Measurements from ENCODE around the gene TNIK.

The TNIK gene

GRCh38 chr3:171058058-171058457 is 402.1 kb downstream of the TNIK start:
- DNase-seq, result no peak

GRCh38 chr3:171057072-171057471 is 403.1 kb downstream of the TNIK start:
- DNase-seq, result no peak

- no peak for DNase-seq
These were observed 403.7 kb downstream of the TNIK start for GRCh38 chr3:171056528-171056927.

GRCh38 chr3:171055336-171056178 is 404.6 kb downstream of the TNIK start:
- DNase-seq, result no peak

DNA sequence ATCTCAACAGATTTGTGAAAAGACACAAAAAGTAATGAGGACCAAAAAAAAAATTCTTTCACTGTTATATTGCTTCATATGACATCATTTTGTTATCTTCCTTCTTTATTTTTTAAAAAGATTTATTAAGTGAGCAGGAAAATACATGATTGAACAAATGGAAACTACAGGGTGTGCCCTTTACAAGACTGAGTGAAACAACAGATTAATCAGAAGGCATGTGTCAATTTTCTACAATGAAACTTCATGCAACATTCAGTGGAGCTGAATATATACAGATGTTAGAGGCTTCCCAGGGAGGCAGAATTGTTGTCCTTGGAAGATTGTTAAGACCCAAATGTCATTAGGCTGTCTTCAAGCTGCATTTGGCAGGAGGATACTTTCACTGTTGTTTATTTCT is 405.3 kb downstream of the TNIK start:
- DNase-seq, result no peak

- DNase-seq, result no peak
These were observed 406.0 kb downstream of the TNIK start for GRCh38 chr3:171054231-171054630.

DNA sequence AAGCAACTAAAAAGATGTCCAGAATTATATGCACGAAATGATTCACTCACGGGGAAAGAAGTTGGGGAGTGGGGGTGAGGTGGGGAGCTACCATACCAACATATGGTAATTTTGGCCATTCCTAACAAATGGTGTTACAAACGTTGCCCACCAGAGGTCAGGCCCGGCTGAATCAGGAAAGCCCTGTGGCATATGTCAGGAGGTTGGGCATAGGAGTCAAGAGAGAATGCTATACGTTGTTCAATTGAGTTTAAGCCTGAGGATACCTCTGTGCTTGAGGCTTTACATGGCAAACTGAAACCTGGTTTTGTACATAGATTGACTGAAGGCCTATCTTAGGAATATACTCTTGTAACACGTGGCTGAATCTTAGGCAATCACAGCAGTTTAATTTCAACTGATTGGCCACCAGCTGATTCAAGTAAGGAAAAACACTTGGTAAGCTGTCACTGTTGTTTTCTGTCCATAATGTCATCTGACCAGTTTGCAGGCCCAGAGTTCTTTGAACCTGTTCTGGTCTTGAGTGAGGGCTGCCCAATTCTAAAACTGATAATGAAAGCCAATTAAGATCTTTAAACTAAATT is 410.3 kb downstream of the TNIK start:
- peak; percentile 19 to 20 for DNase-seq

GRCh38 chr3:171046760-171047159 is 413.4 kb downstream of the TNIK start:
- no peak for DNase-seq

DNA sequence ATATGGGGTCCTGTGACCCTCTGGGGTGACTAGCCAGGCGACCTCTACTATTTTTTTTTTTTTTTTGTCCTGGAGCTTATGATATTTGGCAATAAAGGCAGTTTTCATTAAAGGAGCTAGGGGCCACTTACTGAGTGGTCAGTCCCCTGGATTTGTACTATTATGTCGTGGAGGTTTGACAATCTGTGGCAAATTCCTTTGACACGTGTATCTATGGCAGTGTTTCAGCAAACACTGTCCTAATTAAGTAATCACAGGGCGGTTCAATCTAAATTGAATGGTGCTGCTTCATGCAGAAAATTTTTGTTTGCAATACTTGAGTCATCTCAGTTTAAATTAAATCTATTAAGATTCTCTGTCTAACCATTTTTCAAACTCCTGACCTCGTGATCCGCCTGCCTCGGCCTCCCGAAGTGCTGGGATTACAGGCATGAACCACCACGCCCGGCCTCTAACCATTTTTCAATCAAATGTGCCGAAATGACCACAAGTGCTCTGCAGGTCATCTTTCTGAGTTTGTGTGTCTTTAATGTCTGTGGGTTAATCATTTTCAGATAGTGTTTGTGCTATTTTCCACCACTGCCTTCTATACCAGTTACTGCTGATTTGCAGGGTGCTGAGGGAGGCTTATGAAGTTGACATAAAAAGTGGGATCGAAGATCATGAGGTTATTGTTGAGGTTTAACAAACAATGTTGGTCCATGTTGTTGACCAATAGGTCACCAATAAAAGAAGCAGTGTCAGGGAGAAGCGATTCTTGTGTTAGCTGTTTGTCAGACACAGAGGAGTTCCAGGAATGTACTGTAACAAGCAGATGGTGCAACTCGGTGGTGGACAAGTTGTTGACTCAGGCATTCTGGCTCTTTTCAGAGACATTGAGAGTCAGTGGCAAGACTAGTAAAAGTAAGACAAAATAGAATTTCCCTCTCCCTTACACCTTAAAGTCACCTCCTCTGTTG is 415.1 kb downstream of the TNIK start:
- no peak for DNase-seq

DNA sequence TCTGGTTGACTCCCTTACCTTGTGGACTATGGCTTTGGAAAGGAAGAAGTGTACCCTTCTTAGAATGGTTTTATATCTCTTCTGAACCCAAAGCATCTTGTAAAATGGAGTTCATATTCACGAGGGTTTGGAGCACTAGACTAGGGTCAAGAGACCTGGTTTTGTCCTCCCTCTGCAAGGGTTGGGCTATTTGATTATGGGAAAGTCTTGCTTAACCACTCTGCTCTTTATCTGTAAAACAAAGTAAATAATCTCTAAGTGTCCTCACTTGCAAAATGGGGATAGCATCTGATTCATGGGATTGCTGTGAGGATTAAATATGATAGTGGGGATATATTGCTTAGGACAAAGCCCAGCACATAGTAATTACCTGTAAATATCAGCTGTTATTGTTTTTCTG is 415.8 kb downstream of the TNIK start:
- DNase-seq, result no peak

- no peak for DNase-seq
These were observed 420.5 kb downstream of the TNIK start for GRCh38 chr3:171039674-171040073.

DNA sequence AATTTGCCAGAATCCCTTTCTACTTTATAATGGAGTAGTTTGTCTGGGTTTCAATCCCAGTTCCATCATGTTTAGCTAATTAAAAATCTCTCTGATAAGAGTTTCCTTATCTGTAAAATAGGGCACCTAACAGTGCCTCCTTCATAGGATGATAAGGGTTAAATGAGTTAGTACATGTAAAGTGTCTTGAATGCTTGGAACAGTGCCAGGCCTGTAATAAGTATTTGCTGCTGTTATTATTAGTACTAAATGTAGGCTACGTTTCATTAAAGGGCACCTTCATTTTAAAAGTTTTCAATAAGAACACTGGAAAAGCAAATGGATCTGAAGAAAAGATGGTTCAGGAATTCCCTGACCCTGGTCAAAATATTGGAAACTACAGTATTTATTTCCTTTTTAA is 421.9 kb downstream of the TNIK start:
- no peak for DNase-seq

- DNase-seq, result no peak
These were observed 431.4 kb downstream of the TNIK start for GRCh38 chr3:171028779-171029232.

GRCh38 chr3:171028025-171028778 is 432.0 kb downstream of the TNIK start:
- no peak for DNase-seq

DNA sequence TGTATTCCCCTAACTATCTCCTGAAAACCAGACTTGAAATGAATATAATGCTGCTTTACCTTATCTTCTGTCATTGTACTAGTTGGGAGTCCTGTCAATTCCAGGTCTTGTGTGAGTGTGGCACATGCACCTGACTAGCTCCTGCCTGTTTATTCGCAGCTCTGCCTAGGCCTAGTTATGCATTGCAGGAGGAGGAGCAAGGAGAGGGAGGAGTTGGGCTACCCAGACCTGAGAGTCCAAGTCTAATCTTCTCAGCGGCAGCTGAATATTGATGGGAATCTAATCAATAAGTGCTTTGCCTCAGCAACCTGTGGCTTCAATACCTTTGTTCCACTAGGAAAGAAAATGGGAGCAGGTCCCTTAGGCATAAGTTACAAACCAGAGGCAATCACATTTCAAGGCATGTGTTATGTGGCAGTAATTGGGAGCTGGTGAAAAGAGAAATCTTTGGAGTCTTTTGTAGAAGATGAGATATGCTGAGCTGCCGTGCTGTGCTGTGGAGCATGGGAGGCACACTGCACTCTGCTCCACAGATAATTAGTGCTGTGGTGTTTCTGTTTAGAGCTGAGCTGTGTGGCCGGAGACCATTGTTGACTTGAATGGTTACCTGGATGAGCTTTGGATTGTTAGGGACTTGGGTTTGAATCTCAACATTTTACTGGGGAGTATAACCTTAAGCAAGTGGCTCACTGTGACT is 433.5 kb downstream of the TNIK start, which contains the start of gene SLC2A2:
Gene SLC2A2 (minus strand): TSS at position 124 of the 697 bp plus-strand sequence. CDS start 50 bp downstream, at position 74.
- DNase-seq, result no peak

DNA sequence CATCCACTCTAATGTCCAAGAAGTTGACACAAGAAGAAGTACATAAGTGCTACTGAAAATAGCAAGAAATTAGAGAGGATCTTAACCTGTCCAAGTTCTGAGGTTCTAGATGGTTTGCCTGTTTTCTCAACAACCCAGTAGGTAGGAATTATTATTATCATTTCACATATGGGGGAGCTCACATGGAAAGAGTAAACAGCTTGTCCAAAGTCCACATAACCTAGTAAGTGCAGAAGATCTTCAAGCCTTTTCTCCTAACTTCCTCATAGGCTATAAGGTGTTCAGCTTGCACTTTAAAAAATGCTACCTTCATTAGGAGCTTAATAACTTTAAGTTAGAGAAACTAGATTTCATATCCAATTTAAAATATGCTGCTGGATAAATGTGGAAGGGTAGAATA is 436.6 kb downstream of the TNIK start:
- no peak for DNase-seq

DNA sequence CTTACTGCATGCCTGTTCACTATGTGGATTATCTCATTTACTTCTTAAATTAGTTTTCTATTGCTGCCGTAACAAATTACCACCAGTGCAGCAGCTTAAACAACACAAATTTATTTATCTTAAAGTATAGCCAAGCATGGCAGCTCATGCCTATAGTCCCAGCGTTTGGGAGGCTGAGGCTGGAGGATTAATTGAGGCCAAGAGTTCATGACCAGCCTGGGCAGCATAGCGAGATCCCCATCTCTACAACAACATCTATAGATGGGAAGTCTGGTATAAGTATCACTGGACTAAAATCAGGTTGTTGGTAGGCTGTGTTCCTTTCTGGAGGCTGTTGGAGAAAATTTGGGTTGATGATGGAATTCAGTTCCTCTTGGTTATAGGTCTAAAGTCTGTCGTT is 438.8 kb downstream of the TNIK start:
- DNase-seq, result no peak

GRCh38 chr3:171018156-171018935 is 441.9 kb downstream of the TNIK start:
- DNase-seq, result no peak

DNA sequence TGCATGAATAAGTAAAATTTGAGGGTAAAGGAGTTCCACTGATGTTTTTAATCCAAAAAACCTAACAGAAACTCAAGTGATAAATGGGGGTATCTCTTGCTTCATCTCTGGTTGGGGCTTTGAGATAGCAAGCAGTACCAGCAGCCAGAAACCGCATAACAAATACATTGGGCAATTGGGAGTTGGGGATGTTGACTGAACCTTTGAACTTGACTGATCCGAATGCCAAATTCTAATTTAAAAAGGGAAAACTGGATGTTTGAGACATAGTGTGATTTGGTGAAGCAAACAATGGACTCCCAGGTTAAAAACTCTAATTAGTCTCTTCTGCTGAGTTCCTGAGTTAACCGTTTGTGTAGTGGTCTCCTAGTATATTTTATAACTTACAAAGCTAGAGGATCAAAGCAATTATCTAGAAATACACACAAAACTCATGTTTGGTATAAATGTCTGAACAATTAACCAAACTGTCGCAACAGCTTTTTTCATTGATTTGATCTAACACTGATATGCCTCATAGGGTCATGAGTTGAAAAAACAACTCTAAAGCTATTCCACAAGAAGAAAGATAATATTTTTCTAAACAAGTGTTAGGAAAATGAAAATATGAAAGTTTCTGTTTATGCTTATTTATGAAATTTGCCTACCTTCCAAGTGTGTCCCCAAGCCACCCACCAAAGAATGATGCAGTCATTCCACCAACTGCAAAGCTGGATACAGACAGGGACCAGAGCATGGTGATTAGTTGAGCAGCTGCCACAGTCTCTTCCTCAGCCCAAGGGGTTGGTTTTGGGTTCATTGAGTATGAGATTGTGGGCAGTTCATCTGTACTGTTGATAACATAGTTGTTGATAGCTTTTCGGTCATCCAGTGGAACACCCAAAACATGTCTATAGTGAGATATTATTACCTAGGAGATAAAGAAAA is 446.1 kb downstream of the TNIK start:
- no peak for DNase-seq

- DNase-seq, result no peak
These were observed 448.3 kb downstream of the TNIK start for GRCh38 chr3:171011873-171012336.

Measured in NCI-H1930 (cell line).